CD14-positive monocyte (primary cell): ENCODE measurements around the gene CCNJL. TPM values are rescaled to one million over a fixed set of nuclear protein-coding genes. Genes with fewer than 3 reads are reported as not detected.

Experiments
- DNase-seq, 3 donors: peaks; one replicate each; pipeline ENCODE4 v3.0.0-alpha.2; 2011 to 2022
- H2AFZ ChIP-seq: 2 replicates; pipeline ENCODE4 v1.6.0; 2012; ENCODE audit warnings: mild to moderate bottlenecking, low read depth, low read length, inconsistent platforms; ENCODE audit not compliant: insufficient read depth, poor library complexity, severe bottlenecking
- H3K27ac ChIP-seq, 2 donors: 1 replicate in 1 of 2; 2 replicates in 1 of 2; pipeline ENCODE4 v1.5.1; 2012 to 2013; ENCODE audit warnings: low read length in 2 of 2, control low read depth in 1 of 2, inconsistent platforms in 1 of 2, low read depth in 1 of 2, mild to moderate bottlenecking in 1 of 2
- H3K27me3 ChIP-seq, 2 donors: one replicate each; pipeline versions ENCODE4 v1.6.0 to v1.6.1; 2011 to 2013; ENCODE audit warnings: low read length in 2 of 2; ENCODE audit not compliant: control insufficient read depth in 2 of 2, insufficient read depth in 2 of 2
- H3K36me3 ChIP-seq, 2 donors: replicated peaks in 1 of 2; 1 replicate in 1 of 2; 2 replicates in 1 of 2; pipeline versions ENCODE4 v1.5.1 to v1.6.1; 2012 to 2013; ENCODE audit warnings: low read length in 2 of 2, control low read depth in 1 of 2, inconsistent platforms in 1 of 2, mild to moderate bottlenecking in 1 of 2; ENCODE audit not compliant: insufficient read depth in 2 of 2, control insufficient read depth in 1 of 2
- H3K4me1 ChIP-seq, 2 donors: 1 replicate in 1 of 2; 2 replicates in 1 of 2; pipeline versions ENCODE4 v1.5.1 to v1.6.1; 2012 to 2013; ENCODE audit warnings: low read length in 2 of 2, control low read depth in 1 of 2, inconsistent platforms in 1 of 2, mild to moderate bottlenecking in 1 of 2, moderate library complexity in 1 of 2; ENCODE audit not compliant: insufficient read depth in 2 of 2, control insufficient read depth in 1 of 2
- H3K4me2 ChIP-seq: replicated peaks from 2 replicates; pipeline ENCODE3; 2012; ENCODE audit warnings: low read length, moderate library complexity, mild to moderate bottlenecking; ENCODE audit not compliant: poor library complexity, severe bottlenecking; ENCODE audit errors: extremely low read depth
- H3K4me3 ChIP-seq, 3 experiments: fragments of 200-600 bp in 1 of 3; sonication (generic) in 1 of 3; replicated peaks in 1 of 3; 1 replicate in 2 of 3; 2 replicates in 1 of 3; pipeline ENCODE4 v1.5.1; 2011 to 2013; ENCODE audit warnings: low read length in 3 of 3, mild to moderate bottlenecking in 3 of 3, control low read depth in 2 of 3, low read depth in 2 of 3, inconsistent platforms in 1 of 3, moderate library complexity in 1 of 3
- H3K79me2 ChIP-seq: 2 replicates; pipeline ENCODE4 v1.6.0; 2012; ENCODE audit warnings: mild to moderate bottlenecking, control low read depth, inconsistent platforms, low read length, moderate library complexity; ENCODE audit not compliant: insufficient read depth
- H3K9ac ChIP-seq: 2 replicates; pipeline ENCODE4 v1.6.0; 2017; ENCODE audit warnings: low read length, mild to moderate bottlenecking; ENCODE audit not compliant: insufficient read depth, poor library complexity, severe bottlenecking
- H3K9me3 ChIP-seq, 2 donors: replicated peaks in 1 of 2; 1 replicate in 1 of 2; 2 replicates in 1 of 2; pipeline versions ENCODE4 v1.5.1 to v1.6.1; 2012 to 2013; ENCODE audit warnings: low read length in 2 of 2, control low read depth in 1 of 2; ENCODE audit not compliant: control insufficient read depth in 1 of 2, insufficient read depth in 1 of 2
- H4K20me1 ChIP-seq: 2 replicates; pipeline ENCODE4 v1.6.0; 2012; ENCODE audit warnings: mild to moderate bottlenecking, low read length, control low read depth, moderate library complexity; ENCODE audit not compliant: insufficient read depth
- H3K27ac Mint-ChIP-seq, 7 donors: one replicate each; pipeline ENCODE4 v1.8.0; 2020; ENCODE audit warnings: mild to moderate bottlenecking in 7 of 7, mixed read lengths in 7 of 7, moderate library complexity in 6 of 7, inconsistent platforms in 2 of 7
- H3K27me3 Mint-ChIP-seq, 3 donors: one replicate each; pipeline ENCODE4 v1.8.0; 2021 to 2022; ENCODE audit warnings: low read depth in 3 of 3, mild to moderate bottlenecking in 3 of 3, mixed read lengths in 3 of 3, moderate library complexity in 3 of 3, inconsistent platforms in 1 of 3
- H3K36me3 Mint-ChIP-seq, 2 donors: one replicate each; pipeline ENCODE4 v1.8.0; 2020; ENCODE audit warnings: mixed read lengths in 2 of 2, inconsistent platforms in 1 of 2, mild to moderate bottlenecking in 1 of 2
- H3K4me1 Mint-ChIP-seq: one replicate; pipeline ENCODE4 v1.8.0; 2020; ENCODE audit warnings: mild to moderate bottlenecking, mixed read lengths
- H3K4me3 Mint-ChIP-seq, 2 donors: one replicate each; pipeline ENCODE4 v1.8.0; 2020; ENCODE audit warnings: mild to moderate bottlenecking in 2 of 2, mixed read lengths in 2 of 2, moderate library complexity in 1 of 2
- H3K9me3 Mint-ChIP-seq, 7 donors: one replicate each; pipeline ENCODE4 v1.8.0; 2020 to 2022; ENCODE audit warnings: mixed read lengths in 7 of 7, mild to moderate bottlenecking in 6 of 7, moderate library complexity in 6 of 7, inconsistent platforms in 2 of 7
- WGBS: methylation state at CpG from one replicate; pipeline ENCODE4 v1.1.5; 2013; ENCODE audit warnings: missing lambda C conversion rate; ENCODE audit not compliant: insufficient coverage; 5-methylcytosine and 5-hydroxymethylcytosine counted together
- intact Hi-C, 2 donors: fragments of 100-400 bp; cut with micrococcal nuclease; formaldehyde crosslinking; loops; one replicate each; pipeline versions ENCODE4 v1.15.0 to v1.15.1; 2023
- polyA plus RNA-seq, 3 donors: library from polyadenylated mRNA; depleted of rRNA in 1 of 3; unstranded in 2 of 3; stranded (reverse) in 1 of 3; fragments of 300-500 nt in 2 of 3; fragments of >200 nt in 1 of 3; fragmentation: Illumina TruSeq in 2 of 3; gene quantifications; 1 replicate in 2 of 3; 2 replicates in 1 of 3; pipeline ENCODE4 v1.2.3, GENCODE V29; 2012 to 2021
- TF ChIP-seq, protein P1 (sequence below): fragments of 200-600 bp; IDR thresholded peaks from one replicate; pipeline ENCODE4 v1.8.0; 2022; ENCODE audit warnings: antibody characterized with exemption, mild to moderate bottlenecking

CCNJL gene
- polyA plus RNA-seq, 3 donors, result 0.03 TPM; not detected in 2

DNA sequence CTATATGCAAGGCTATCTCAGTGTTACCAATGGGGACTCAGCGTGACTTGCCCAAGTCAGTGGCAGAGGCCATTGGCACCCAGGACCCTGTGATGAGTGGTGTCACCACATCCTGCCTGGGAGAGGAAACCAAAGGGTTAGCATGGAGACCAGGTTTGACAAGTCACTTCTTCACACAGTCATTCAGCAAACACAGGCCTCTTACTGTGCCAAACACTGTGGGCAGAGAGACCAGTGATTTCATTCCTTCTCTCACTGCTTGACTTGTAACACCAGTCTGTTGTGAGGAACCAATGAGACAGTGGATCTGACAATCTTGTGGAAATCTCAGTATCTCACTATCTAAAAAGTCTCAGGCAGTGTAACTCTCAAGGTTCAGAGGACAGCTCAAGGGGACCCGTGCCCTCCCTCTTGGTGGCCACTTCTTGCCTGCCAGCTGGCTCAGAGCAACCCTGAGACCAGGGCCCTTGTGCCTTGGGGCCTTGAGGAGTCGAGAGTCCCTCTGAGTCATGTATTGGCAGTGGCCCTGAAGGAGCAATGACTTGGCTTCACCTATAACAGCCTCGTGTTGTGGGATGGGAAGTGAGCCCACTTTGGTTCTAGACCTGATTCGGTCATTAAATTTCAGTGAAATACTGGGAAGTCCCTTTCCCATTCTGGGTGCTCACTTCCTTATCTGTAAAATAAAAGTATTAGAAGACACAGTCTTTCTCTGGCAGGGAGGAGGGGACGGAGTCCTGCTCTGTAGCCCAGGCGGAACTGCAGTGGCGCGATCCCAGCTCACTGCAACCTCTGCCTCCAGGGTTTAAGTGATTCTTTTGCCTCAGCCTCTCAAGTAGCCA lies 81.5 kb downstream of the CCNJL start:
- Histone ChIP-seq H3K4me3 (no peak overlapping the region), H4K20me1 (no peaks in the 10 kb centered on the region), H3K9me3 (no peaks in the 10 kb centered on the region), H3K4me1 (no peaks in the 10 kb centered on the region), H3K79me2 (no peaks in the 10 kb centered on the region), H3K9ac (no peak overlapping the region), H2AFZ (no peak overlapping the region), H3K27me3 (no peaks in the 10 kb centered on the region), H3K36me3 (no peaks in the 10 kb centered on the region), H3K4me2 (no peak overlapping the region), H3K27ac (no peak overlapping the region)
- 68% methylated on average over 6 of the region's 9 CpGs for WGBS
- Mint-ChIP-seq H3K27me3 (peaks cover 0 to 6% (median 0%) of the 10 kb centered on the region in 3 donors), H3K27ac (peak overlapping the region; percentile 6 to 88 (median 46)), H3K9me3 (peaks cover 0 to 2% (median 0%) of the 10 kb centered on the region in 7 donors), H3K4me3 (no peak overlapping the region), H3K4me1 (peaks cover 5% of the 10 kb centered on the region), H3K36me3 (no peaks in the 10 kb centered on the region)
- intact Hi-C loops, result no loop called here
- peak; percentile 45 to 92 (median 67) for DNase-seq
- TF ChIP-seq, protein P1, sequence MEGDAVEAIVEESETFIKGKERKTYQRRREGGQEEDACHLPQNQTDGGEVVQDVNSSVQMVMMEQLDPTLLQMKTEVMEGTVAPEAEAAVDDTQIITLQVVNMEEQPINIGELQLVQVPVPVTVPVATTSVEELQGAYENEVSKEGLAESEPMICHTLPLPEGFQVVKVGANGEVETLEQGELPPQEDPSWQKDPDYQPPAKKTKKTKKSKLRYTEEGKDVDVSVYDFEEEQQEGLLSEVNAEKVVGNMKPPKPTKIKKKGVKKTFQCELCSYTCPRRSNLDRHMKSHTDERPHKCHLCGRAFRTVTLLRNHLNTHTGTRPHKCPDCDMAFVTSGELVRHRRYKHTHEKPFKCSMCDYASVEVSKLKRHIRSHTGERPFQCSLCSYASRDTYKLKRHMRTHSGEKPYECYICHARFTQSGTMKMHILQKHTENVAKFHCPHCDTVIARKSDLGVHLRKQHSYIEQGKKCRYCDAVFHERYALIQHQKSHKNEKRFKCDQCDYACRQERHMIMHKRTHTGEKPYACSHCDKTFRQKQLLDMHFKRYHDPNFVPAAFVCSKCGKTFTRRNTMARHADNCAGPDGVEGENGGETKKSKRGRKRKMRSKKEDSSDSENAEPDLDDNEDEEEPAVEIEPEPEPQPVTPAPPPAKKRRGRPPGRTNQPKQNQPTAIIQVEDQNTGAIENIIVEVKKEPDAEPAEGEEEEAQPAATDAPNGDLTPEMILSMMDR, result no peak

GRCh38 chr5:160229190-160229742 lies 83.1 kb downstream of the CCNJL start, which contains the start of gene FABP6:
Gene FABP6 (plus strand): TSS chr5:160229506. CDS start chr5:160229558, 52 bp downstream.
- Mint-ChIP-seq H3K27ac (peak within 1 kb of the TSS in 2 of 7 donors; percentile 53 to 68), H3K4me1 (peaks cover 5% of the 10 kb centered on the region), H3K4me3 (no peak within 1 kb of the TSS), H3K9me3 (peaks cover 0 to 2% (median 0%) of the 10 kb centered on the region in 7 donors), H3K36me3 (no peaks in the 10 kb centered on the region), H3K27me3 (peaks cover 0 to 6% (median 0%) of the 10 kb centered on the region in 3 donors)
- no peak within 1 kb of the TSS for H3K27ac ChIP-seq
- H3K4me2 ChIP-seq, result no peak within 1 kb of the TSS
- WGBS, result 93% methylated on average over 2 of the region's 7 CpGs
- no peaks in the 10 kb centered on the region for H4K20me1 ChIP-seq
- TF ChIP-seq, protein P1, result no peak
- no peak within 1 kb of the TSS for H3K9ac ChIP-seq
- H3K36me3 ChIP-seq, result no peaks in the 10 kb centered on the region
- no peaks in the 10 kb centered on the region for H3K4me1 ChIP-seq
- H2AFZ ChIP-seq, result no peak within 1 kb of the TSS
- intact Hi-C loops, result no loop called here
- peak in 1 of 3 donors; percentile 15 for DNase-seq
- no peak within 1 kb of the TSS for H3K4me3 ChIP-seq
- H3K9me3 ChIP-seq, result no peaks in the 10 kb centered on the region
- H3K79me2 ChIP-seq, result no peaks in the 10 kb centered on the region
- no peaks in the 10 kb centered on the region for H3K27me3 ChIP-seq
